ENCODE results near the gene PACSIN3.

DNA sequence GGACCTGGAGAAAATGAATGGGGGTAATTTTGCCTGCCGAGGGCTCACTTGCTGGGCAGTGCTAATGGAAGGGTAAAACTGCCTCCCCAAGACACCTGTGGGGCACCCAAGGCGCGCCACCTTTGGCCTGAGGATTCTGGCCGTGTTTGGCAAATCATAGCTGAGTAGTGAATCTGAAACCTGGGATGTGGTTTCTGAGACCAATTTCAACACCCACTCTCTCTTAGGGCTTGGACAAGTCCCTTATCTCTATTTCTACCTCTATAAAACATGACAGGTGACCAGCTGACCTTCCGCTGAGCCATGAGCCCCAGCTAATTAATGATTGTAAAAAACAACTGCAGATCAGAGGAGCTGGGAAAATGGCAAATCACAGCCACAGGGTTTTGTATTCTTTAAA, 1.5 kb upstream of the PACSIN3 start:
- TF ChIP-seq EZH2 (IDR thresholded peaks at IDR 0.05; ENCODE audit: low read length) = no peak
- TF ChIP-seq, protein P1, sequence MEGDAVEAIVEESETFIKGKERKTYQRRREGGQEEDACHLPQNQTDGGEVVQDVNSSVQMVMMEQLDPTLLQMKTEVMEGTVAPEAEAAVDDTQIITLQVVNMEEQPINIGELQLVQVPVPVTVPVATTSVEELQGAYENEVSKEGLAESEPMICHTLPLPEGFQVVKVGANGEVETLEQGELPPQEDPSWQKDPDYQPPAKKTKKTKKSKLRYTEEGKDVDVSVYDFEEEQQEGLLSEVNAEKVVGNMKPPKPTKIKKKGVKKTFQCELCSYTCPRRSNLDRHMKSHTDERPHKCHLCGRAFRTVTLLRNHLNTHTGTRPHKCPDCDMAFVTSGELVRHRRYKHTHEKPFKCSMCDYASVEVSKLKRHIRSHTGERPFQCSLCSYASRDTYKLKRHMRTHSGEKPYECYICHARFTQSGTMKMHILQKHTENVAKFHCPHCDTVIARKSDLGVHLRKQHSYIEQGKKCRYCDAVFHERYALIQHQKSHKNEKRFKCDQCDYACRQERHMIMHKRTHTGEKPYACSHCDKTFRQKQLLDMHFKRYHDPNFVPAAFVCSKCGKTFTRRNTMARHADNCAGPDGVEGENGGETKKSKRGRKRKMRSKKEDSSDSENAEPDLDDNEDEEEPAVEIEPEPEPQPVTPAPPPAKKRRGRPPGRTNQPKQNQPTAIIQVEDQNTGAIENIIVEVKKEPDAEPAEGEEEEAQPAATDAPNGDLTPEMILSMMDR (optimal IDR thresholded peaks at IDR 0.05 in 1 of 3, IDR thresholded peaks at IDR 0.05 in 1 of 3, conservative IDR thresholded peaks at IDR 0.05 in 1 of 3; ENCODE audit: extremely low read depth in 1 of 3, insufficient read depth in 2 of 3, low read length in 3 of 3) = no peak
